GM18951 (cell line): ENCODE results near the gene SLC26A4.

Source experiments
- POLR2A ChIP-seq: IDR thresholded peaks from 4 replicates; pipeline ENCODE4 v1.6.1; 2011; ENCODE audit warnings: mild to moderate bottlenecking; ENCODE audit not compliant: insufficient read length, insufficient read depth; ENCODE audit errors: extremely low read depth
- in situ Hi-C: fragments of 300-500 bp; cut with MboI; formaldehyde crosslinking; loops from one replicate; pipeline ENCODE4 v1.12.0; 2022; ENCODE audit warnings: low sequenced_read_pairs, mixed read lengths, inconsistent platforms; ENCODE audit not compliant: unreplicated experiment

The SLC26A4 gene

DNA sequence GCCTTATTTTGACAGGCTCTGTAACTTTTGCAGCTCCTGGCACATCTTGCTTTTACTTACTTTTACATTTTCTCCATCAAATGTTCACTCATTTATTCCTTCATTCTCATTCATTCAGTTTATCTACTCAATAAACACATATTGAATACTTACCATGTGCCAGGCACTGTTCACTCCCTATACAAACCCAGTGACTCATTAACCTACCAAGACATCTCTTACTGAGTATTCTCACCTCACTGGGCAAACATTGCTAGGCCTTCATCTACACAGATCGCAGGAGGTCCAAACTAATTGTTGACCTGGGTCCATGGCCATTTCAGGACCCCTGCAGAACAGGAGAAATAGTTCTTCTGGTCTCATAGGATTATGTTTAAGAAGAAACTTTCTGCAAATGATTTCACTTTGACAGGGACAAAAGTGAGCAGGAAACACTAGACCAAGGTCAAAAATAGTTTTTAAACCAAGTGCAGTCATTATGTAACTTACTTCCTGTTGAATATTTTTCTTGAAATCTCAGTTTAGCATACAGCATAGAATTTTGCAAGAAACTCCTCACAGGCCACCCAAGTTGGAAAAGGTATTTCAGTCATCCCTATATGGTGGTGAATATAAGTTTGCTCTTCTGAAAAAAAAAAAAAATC lies 17.6 kb downstream of the SLC26A4 start:
- in situ Hi-C loops = no loop called here
- TF ChIP-seq POLR2A = no peak

DNA sequence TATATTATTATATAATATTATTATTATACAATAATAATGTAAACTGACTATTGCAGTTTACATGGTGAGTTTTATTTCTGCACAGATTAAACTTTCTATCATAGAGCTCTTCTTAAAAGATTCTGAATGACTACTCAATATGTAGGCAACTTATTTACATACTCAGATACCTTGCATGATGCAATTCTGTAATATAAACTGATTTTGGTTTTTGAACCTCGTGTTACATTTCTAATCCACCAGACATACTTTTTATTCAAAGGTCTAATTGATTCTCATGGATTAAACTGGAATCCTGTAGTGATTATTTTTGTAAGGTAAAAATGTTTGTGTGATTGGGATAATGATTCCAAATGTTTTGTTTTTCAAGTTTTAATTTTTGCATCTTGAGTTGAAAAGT lies 19.9 kb downstream of the SLC26A4 start:
- in situ Hi-C loops = no loop called here
- TF ChIP-seq POLR2A = no peak

DNA sequence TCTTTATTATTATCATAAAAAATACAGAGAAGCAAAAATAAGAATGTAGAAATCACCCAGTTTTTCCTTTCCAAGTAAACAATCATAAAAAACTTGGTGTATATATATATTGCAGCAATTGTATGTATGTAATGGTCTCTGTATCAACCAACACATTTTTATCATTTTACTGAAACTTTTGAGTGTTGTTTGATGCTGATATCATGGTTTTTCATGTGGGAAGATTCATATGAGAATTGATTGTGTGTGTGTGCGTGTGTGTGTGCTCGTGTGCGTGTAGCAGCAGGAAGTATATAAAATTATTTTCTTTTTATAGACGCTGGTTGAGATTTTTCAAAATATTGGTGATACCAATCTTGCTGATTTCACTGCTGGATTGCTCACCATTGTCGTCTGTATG lies 22.3 kb downstream of the SLC26A4 start:
- no peak for TF ChIP-seq POLR2A

DNA sequence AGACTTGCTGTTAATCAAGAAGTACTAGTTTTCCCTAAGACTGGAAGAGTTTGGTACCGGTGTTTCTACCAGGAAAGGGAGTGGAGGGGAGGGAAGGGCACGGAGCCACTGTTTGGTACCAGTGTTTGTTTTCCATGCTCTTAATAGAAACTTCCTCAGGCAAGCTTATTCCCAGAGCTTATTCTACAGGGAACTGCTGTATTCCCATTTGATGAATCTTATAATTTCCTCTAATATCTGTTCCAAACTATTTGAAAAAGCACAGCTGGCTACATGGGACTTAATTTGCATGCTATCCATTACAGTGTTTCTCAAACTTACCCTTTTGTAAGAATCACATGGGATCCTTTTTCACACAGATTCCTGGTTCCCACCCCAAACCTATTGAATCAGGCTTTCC lies 23.7 kb downstream of the SLC26A4 start:
- no peak for TF ChIP-seq POLR2A
- in situ Hi-C loops = no loop called here

More for the DNA sequence above, 22.3 kb downstream of the SLC26A4 start:
- in situ Hi-C loops = no loop called here

DNA sequence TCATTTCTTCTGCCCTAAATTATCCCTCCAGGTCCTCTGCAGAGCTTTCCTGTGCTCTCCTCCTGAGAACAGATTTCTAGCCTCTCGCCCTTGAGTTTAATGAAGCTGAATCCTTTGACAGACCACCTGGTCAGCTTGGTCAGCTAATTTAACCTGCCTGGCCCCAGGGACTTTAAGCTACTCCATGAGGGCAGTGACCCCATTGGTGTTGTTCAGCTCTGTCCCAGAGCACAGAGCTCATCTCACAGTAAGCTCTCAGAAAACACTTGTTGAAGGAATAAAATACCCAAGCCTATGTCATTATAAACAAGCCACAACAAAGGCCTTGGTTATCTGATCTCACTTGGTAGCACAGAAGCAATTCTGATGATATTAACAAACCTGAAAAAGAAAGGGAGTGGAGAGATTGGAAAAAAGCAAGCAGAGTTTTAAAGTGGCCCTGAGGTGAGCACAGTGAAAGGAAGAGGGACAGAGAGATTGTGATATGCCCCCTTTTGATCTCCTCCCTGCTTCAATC lies 24.4 kb downstream of the SLC26A4 start:
- in situ Hi-C loops = no loop called here
- no peak for TF ChIP-seq POLR2A

DNA sequence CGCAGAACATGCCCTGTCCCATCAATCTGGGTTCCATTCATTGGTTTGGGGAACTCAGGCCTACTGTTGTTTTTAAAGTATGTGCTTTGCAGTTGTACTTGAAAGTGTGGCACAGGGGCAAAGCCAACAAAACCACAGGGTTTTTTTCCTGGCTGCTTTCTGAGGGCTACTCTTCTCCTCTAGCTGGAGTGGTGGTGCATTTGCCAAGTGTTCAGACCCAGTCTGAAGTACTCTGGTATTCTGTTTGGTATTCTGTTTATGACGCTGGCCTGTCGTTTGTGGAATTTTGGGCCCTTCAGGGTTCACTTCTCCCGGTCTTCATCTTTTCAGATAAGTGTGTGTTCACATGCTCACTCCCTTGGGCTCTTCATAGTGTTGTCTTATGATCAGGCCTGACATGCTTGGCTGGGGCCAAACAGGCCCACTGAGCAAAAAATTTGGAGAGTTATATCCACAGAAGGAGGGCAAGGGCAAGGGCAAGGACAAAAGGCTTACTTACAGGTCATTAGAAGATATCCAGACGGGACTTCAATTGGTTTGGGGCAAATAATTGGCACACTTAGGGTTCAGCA lies 26.3 kb downstream of the SLC26A4 start:
- TF ChIP-seq POLR2A = no peak
- in situ Hi-C loops = no loop called here

DNA sequence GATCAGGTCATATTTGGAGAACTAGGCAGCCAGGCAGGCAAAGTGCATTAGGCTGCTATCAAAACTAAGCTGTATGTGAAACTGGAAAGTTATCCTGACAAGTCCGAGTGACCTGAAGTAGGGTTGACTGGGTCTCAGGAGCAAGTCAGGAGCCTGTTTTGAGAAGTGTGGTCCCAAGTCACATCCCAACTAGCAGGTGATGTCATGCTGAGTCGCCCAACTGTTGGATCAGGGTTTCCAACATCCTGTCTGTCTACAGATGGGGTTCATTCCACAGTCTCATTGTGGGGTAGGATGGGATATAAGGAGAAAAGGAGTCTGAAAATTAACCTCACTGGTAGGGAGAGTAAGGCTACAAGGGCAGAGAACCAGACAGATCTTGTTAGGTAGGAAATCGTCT lies 27.0 kb downstream of the SLC26A4 start:
- in situ Hi-C loops = no loop called here
- no peak for TF ChIP-seq POLR2A

DNA sequence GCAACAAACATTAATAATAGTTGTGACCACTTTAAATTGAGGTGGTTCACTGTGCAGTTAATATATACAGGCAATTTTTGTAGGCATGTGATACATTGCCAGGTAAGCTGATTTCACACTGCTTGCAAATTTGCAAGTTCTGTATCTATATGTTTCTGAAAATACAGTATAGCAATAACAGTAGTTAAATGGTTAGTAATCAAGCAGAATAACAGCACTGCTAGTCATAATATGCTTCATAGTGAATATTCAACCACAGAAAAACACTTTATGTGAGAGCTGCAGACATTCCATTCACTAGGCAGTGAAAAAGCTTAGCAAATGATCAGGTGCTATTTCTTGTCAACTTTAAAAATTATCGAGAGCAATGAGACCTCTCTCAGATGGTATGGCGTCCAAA lies 28.9 kb downstream of the SLC26A4 start:
- no peak for TF ChIP-seq POLR2A
- in situ Hi-C loops = no loop called here

DNA sequence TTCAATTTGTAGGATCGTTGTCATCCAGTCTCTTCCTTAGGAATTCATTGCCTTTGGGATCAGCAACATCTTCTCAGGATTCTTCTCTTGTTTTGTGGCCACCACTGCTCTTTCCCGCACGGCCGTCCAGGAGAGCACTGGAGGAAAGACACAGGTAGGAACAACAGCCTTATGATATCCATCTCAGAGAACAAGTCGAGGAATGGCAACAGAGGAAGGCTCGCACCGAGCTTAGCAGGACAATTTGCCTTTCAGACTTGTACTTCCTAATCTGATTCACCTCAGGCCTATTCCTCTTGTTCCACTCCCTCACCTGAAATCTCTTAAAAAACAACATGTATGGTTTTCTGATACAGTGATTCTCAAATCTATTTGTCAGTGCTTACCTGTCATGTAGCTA lies 29.5 kb downstream of the SLC26A4 start:
- in situ Hi-C loops = no loop called here
- TF ChIP-seq POLR2A = no peak

DNA sequence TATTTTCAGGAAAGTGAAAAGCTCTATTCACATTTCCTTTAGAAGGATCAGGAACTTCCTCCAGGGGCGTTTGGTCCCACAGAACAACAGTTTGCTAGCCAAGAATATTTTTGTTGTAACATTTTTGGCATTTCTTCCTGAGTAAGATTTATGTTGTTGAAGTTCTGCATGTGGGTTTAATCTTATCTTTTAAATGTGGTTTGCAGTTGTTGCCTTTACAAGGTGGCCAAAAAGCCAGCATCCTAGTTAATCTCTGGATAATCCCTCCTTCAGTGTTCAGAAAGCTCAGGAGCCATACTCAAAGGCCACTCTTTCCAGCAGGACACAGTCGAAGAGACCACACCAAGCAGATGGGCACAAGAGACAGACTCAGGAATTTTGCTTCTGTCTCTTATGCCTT lies 30.0 kb downstream of the SLC26A4 start:
- TF ChIP-seq POLR2A = no peak
- in situ Hi-C loops = no loop called here

DNA sequence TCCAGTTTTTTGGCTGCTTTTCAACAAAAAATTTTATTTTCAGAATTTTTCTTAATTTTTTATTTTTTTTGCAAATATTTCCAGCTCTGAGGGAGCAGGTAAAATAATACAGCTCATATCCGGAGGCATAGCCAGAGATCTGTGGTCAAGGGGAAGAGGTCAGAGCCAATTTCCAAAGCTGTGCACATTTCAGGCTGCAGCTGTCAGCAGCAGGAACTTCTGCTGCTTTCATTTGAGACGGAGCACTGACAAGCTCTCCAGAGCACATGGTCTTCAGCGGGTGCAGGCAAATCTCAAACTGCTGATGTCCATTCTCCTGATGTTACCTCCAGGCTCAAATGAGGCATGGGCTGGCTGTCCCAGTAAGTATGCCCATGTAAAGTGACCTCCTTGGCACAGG lies 31.1 kb downstream of the SLC26A4 start:
- TF ChIP-seq POLR2A = no peak
- in situ Hi-C loops = no loop called here

DNA sequence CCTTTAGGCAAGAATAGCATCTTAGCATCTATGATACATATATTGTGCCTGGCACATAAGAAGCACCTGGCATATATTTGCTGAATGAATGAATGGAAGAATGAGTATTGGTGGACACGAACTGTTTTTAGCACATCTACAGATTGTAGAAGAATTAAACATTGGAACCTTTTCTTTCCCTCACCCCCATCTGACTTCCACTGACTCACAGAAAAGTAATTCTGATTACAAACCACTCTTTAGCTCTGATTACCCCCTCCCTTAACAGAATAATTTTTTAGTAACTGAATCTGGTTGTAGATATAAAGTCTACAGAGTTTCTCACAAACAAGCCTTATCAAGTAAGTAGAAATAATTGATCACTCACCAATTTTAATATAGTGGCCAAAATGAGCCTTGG lies 31.9 kb downstream of the SLC26A4 start:
- TF ChIP-seq POLR2A = no peak
- in situ Hi-C loops = no loop called here

DNA sequence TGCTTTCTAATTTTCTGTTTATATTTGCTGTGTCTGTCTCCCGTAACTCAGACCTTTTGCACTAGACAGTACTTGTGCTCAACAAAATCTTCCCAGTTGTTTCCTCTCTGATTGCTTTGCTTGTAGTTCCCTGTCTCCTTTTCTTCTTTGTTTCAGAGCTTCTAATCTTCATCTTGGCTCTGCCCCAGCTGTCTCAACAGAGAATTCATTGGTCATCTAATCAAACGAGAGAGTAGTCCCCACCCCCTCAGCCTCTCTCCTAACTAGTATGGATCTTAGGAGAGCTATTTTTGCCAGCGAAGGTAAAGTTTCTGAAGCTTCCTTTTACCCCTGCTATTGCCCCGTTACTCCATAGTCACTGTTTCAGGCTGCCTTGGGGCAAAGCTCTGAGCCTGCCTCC lies 32.8 kb downstream of the SLC26A4 start:
- in situ Hi-C loops = no loop called here
- TF ChIP-seq POLR2A = no peak

DNA sequence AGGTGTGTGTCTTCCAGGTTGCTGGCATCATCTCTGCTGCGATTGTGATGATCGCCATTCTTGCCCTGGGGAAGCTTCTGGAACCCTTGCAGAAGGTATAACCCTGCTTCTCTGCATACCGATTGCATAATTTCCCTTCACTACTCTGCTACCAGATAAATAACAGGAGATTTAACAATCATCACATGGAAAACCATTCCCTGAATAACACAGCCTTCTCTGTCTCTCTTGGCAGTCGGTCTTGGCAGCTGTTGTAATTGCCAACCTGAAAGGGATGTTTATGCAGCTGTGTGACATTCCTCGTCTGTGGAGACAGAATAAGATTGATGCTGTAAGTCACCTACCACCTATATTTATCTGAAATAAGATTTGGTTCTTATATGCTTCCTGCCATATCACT lies 33.8 kb downstream of the SLC26A4 start:
- in situ Hi-C loops = no loop called here
- TF ChIP-seq POLR2A = no peak

DNA sequence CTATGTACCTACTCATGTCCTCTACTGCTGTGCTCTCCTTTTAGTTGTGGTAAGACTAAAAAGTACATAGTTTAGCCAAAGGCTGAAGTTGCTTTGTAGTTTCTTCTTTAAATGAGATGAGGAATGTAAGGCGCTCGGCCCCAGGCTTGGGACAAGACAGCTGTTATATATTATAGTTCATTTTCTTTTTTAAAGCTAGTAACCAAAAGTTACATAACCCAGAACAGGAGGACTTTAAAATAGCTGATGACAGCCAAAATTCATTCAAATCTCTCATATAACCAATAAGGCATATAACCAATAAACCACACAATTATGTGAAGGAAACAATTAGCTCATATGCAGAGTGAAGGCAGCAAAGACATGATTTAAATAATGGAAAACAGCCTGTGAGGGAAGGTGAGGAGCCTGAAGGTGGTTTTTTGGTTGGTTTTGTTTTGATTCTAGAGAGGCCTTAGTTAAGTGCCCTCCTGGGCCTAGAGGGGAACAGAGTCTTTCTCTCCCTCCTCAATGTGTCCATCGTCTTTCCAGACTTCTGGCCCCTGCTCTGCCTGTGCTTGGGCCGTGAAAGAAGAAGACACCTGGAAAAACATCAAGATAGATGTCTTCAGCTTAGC lies 35.8 kb downstream of the SLC26A4 start:
- in situ Hi-C loops = no loop called here
- no peak for TF ChIP-seq POLR2A
